C1 segment of cervical spinal cord (tissue), 14 donors: Measurements from ENCODE around the gene SLC35G3.
"Not testable (repeated sequence)": the region's sequence is repeated elsewhere in the genome, so short reads cannot be mapped to it uniquely, and the experiment has no call there.

Experiments
- DNase-seq, 14 donors: peaks; one replicate each; lab custom pipeline; 2025; lab: John Stamatoyannopoulos, UW

The SLC35G3 gene

DNA sequence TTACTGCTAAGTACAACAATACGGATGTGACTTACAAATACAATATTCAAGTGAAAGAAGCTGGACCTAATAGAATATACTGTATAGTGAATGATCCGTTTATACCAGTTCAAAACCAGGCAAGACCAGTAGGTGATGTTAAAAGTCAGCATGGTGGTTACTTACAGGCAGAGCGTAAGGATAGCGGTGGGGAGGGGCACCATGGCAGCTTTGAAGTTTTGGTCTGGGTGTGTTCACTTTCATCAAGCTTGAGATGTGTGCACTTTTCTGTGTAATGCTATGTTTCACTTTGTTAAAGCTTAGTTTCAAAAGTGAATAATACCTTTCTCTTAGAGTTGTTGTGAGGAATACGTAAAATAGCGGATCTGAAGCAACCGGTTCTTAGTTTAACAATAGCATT is 16.5 kb upstream of the SLC35G3 start:
- DNase-seq: no peak

- DNase-seq: not testable (repeated sequence)
These were observed 8.4 kb upstream of the SLC35G3 start for GRCh38 chr17:35202582-35202981.

GRCh38 chr17:35195062-35195461 is 869 bp upstream of the SLC35G3 start:
- not testable (repeated sequence) for DNase-seq

DNA sequence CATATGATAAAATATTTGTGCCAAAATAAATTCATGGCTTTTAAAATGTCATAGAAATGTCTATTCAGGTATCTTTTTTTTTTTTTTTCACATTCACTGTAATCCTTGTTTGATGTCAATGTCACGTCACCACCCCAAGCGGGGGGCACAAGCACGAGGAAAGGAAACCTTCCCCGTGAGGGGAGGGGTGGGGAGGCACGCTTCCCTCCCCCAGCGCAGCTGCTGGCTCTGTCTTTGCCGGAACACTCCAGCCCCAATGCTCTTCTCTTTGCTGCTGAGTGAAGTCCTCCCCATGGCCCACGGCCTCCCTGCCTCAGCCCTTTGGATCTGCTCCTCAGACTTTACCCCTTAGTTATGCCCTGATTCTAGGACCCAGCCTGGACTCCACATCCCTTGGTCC is 1.5 kb downstream of the SLC35G3 start:
- no peak for DNase-seq

DNA sequence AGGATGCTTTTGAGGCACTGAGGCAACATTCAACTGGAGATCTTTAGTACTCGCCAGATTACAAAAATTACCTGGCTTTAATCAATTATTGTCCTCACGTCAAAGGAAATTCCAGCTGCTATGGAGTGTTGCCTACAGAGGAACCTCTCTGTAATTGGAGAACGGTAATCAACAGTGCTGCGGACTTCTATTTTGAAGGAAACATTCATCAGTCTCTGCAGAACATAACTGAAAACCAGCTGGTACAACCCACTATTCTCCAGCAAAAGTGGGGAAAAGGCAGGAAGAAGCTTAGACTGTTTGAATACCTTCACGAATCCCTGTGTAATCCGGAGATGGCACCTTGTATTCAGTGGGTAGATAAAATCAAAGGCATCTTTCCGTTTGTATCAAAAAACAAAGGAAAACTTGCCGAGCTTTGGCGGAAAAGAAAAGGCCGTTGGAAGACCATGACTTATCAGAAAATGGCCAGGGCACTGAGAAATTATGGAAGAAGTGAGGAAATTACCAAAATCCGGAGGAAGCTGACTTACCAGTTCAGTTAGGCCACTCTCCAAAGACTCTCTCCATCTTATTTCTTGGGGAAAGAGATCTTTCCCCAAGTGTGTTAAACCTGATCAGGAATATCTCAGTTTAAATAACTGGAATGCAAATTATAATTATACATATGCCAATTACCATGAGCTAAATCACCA is 3.0 kb downstream of the SLC35G3 start:
- DNase-seq: no peak

GRCh38 chr17:35189291-35189690 is 4.9 kb downstream of the SLC35G3 start:
- no peak for DNase-seq

DNA sequence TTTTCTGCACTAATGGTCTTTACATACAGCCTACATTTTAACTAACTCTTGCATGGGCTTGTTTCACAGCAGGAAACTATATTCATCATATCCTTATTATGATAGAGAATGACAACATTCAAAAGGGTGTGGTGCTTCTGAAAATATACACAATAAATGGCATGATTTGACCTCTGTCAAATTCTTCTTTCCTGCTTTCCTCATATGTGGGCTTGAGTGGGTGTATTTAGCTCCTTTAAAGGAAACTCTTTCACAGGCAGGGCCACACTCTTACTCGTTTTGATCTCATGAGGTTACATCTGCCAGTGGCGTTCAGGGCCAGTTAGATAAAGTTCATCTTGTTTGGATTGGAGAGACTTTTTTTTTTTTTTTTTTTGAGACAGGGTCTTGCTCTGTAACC is 6.1 kb downstream of the SLC35G3 start:
- no peak for DNase-seq

GRCh38 chr17:35187481-35187880 is 6.7 kb downstream of the SLC35G3 start:
- no peak for DNase-seq

DNA sequence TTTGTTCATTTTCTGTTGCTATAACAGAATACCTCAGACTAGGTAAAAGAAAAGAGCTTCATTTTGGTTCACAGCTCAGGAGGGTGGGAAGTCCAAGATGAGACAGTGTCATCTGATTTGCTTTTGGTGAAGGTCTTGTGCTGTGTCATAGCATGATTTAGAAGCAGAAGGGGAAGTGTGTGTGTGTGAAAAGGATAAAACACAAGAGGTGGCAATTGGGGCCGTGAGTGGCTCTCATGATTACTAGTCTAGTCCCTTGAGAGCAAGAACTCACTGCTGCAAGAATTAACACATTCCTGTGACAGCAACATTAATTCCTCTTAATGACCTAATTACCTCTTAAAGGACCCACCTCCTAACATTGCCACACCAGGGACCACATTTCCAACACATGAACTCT is 8.3 kb downstream of the SLC35G3 start:
- DNase-seq: no peak

DNA sequence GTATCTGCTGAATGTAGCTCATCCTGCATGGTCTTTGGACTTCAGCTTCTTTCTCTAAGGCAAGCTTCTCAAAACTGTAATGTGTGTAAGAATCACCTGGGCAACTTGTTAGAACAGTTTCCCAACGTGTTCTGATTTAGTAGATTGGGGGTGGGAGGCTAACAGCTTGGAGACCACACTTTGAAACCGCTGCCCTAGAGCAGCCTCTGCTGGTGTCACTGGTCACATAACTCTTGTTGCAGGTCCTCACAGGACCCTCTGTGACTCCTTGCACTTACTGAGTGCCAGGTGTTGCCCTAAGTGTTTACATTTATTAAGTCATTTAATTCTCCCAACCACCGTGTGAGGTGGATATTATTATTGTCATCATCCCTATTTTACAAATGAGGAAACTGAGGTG is 9.9 kb downstream of the SLC35G3 start:
- no peak for DNase-seq

DNA sequence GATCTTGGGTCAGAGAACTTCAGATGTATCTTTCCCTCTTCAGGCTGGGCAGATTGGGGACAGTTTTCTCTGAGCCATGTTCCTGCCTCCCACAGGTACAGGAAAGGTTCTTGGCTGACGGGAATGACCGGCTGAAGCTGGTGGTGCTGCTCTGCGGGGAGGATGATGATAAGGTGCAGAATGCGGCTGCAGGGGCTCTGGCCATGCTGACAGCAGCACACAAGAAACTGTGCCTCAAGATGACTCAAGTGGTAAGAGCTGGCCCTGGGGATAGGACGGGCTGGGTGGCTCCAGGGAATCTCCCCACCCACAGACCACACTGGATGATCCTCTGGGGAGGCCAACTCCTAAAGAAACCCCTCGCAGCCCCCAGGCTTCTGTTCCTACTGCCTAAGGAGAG is 10.9 kb downstream of the SLC35G3 start:
- DNase-seq: no peak

- not testable (repeated sequence) for DNase-seq
These were observed 14.8 kb downstream of the SLC35G3 start for GRCh38 chr17:35179379-35179778.

- DNase-seq: no peak
These were observed 17.3 kb downstream of the SLC35G3 start for GRCh38 chr17:35176897-35177296.

DNA sequence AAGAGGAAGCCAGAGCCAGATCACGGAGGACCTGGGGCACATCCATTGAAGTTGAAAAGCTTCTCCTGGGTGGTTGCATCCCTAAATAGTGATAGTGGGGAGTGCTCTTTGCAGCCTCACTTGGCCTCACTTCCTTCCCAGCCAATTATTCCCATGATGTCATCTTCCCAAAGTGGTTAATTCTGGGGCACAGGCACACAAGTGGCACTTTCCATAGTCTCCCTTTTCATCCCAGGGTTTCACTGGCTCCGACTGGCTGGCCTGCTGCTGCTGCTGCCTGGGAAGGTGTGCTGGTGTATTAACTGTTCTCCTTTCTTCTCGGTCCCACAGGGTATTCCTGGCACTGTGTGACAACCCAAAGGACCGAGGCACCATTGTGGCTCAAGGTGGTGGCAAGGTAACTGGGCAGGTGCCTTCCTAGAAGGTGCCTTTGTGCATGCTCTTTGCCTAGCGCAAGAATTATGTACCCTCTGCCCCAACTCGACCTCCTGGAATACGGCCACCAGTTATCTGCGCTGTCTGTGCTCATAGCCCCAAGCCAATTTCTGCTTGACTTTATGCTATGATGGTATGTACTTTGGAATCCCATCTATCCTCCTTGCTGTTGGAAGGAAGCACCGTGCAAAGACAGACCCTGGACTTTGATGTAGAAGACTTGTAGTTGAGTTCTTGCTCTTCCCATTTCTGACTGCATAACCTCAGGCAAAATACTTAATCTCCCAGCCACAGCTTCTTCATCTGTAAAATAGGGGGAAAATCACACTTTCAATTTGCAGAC is 18.4 kb downstream of the SLC35G3 start:
- no peak for DNase-seq

GRCh38 chr17:35174835-35175334 is 19.3 kb downstream of the SLC35G3 start:
- no peak for DNase-seq

- DNase-seq: not testable (repeated sequence)
These were observed 21.9 kb downstream of the SLC35G3 start for GRCh38 chr17:35172321-35172720.

DNA sequence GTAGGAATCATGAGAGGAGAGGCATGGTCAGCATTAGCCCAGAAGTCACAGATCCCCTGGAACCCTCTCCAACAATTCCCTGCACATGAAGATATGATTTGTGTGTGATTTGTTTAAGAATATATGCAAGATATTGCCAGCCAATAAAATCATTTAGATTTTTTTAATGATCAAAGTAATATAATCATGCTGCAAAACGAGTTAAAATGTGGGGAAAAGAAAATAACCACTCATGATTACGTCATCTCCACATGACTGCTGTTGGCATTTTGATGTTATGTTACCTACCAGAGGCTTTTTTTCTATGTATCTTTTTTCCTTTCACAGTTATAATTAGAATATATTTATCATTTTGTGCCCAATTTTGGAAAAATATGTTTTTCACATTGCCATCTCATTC is 22.4 kb downstream of the SLC35G3 start:
- no peak for DNase-seq

DNA sequence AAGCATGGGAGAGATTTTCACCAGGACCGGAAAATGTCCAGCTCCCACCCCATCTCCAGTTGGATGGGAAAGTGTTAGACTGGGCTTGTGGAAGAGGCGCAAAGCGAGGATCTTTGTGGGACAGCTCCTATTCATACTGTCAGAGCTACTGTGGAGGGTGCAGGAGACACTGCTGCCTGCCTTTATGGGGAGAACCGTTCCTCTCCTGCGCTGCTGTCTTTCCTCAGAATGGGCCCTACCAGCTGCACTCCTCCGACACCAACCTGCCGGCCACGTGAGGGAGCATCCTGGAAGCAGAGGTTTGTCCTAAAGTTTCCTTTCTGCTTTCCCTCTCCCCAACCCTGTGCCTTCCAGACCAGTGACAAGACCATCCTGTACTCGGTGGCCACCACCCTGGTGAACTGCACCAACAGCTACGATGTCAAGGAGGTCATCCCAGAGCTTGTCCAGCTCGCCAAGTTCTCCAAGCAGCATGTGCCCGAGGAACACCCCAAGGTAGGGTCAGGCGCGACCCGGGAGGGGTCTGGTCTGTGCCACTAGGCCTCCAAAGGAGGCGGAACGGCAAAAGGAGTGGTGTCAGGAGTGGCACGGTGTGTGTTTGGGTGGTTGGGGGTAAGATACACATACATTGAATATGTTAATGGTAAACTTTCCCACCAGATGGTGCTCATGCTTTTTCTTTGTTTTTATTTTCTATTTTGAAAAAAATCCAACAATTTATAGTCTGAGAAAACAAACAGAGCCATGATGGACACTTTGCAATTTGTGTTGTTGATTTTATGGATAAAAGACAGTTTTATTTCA is 23.0 kb downstream of the SLC35G3 start:
- no peak for DNase-seq

GRCh38 chr17:35169835-35170363 is 24.3 kb downstream of the SLC35G3 start:
- no peak for DNase-seq

DNA sequence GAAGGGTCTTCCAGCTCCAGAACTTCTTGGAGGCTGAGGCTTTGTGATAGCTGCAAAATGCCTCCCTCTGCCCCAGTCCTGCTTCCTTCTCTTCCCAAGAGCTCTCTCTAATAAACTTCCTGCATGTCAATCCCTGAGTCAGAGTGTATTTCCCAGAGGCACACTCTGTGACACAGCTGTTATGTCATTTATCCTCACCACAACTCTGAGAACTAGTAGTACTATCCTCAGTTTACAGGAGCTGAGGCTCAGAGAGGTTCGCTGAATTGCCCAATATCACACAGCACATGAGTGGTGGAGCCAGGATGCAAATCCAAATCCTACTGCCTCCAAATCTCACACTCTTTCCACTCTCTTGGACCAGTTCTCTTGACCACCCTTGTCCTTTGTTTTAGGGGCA is 26.5 kb downstream of the SLC35G3 start:
- DNase-seq: no peak

- DNase-seq: peak in 6 of 14 donors; percentile 6 to 63 (median 38)
These were observed 27.1 kb downstream of the SLC35G3 start for GRCh38 chr17:35167046-35167445.

- no peak for DNase-seq
These were observed 27.7 kb downstream of the SLC35G3 start for GRCh38 chr17:35166526-35166925.
